Endodermal cell (in vitro differentiated cells): Measurements from ENCODE around the gene PDE8B. TPM values are rescaled to one million over a fixed set of nuclear protein-coding genes. Genes with fewer than 3 reads are reported as not detected.

ENCODE experiments used
- DNase-seq: peaks from one replicate; pipeline ENCODE4 v3.0.0-alpha.2; 2017
- H3K27ac ChIP-seq: 2 replicates; pipeline ENCODE4 v1.5.1; 2013; ENCODE audit warnings: mild to moderate bottlenecking, low read depth, low read length, moderate library complexity
- H3K27me3 ChIP-seq: 2 replicates; pipeline ENCODE4 v1.6.1; 2013; ENCODE audit warnings: mild to moderate bottlenecking, low read length, moderate library complexity; ENCODE audit not compliant: insufficient read depth, control insufficient read depth, poor library complexity, severe bottlenecking
- H3K36me3 ChIP-seq: 2 replicates; pipeline ENCODE4 v1.7.0; 2013; ENCODE audit warnings: mild to moderate bottlenecking, low read length, moderate library complexity; ENCODE audit not compliant: control insufficient read depth, insufficient read depth
- H3K4me1 ChIP-seq: one replicate; pipeline ENCODE4 v1.7.0; 2013; ENCODE audit warnings: low read length; ENCODE audit not compliant: control insufficient read depth, insufficient read depth
- H3K4me3 ChIP-seq: 2 replicates; pipeline ENCODE4 v1.5.1; 2013; ENCODE audit warnings: mild to moderate bottlenecking, low read length, moderate library complexity
- H3K9ac ChIP-seq: 2 replicates; pipeline ENCODE4 v1.6.1; 2013; ENCODE audit warnings: mild to moderate bottlenecking, low read length, moderate library complexity; ENCODE audit not compliant: poor library complexity, severe bottlenecking; ENCODE audit errors: extremely low read depth
- H3K9me3 ChIP-seq: 2 replicates; pipeline ENCODE4 v1.6.1; 2013; ENCODE audit warnings: mild to moderate bottlenecking, low read length, moderate library complexity; ENCODE audit not compliant: control insufficient read depth
- H3K27ac Mint-ChIP-seq: 2 replicates; pipeline ENCODE4 v1.8.0; 2020; ENCODE audit warnings: mixed read lengths
- H3K27me3 Mint-ChIP-seq: 2 replicates; pipeline ENCODE4 v1.8.0; 2021; ENCODE audit warnings: mild to moderate bottlenecking, mixed read lengths; ENCODE audit not compliant: insufficient read depth
- H3K36me3 Mint-ChIP-seq: 2 replicates; pipeline ENCODE4 v1.8.0; 2020; ENCODE audit warnings: low read depth, mixed read lengths
- H3K4me1 Mint-ChIP-seq: 2 replicates; pipeline ENCODE4 v1.8.0; 2020; ENCODE audit warnings: mixed read lengths
- H3K4me3 Mint-ChIP-seq: 2 replicates; pipeline ENCODE4 v1.8.0; 2020; ENCODE audit warnings: mild to moderate bottlenecking, moderate library complexity, mixed read lengths
- H3K9me3 Mint-ChIP-seq: 2 replicates; pipeline ENCODE4 v1.8.0; 2020; ENCODE audit warnings: mild to moderate bottlenecking, mixed read lengths
- WGBS, 2 experiments: methylation state at CpG; one replicate each; pipeline versions ENCODE4 v1.1.5 to v1.1.7; 2013; ENCODE audit warnings: missing lambda C conversion rate in 2 of 2, mixed read lengths in 1 of 2; ENCODE audit not compliant: insufficient coverage in 1 of 2, insufficient read length in 1 of 2; 5-methylcytosine and 5-hydroxymethylcytosine counted together
- total RNA-seq, 2 donors: library from RNA; stranded (reverse); fragmentation: NEBNext Ultra II Directional in 1 of 2; extraction: Animal tissue kit (Norgen Biotek cat#: 25700) in 1 of 2; gene quantifications; 2 replicates in 1 of 2; 3 replicates in 1 of 2; pipeline ENCODE4 v1.2.1, GENCODE V29; 2021
- TF ChIP-seq, protein P1 (sequence below): fragments of 200-600 bp; sonication (generic); conservative IDR thresholded peaks from 2 replicates; pipeline ENCODE4 v1.5.0; 2021; ENCODE audit warnings: antibody characterized with exemption, mild to moderate bottlenecking

The PDE8B gene
- total RNA-seq, 2 donors from 2014 or later, result 0.20 to 0.51 TPM

- WGBS, 2 experiments, result 87 to 92% methylated on average over 2 to 4 of the region's 4 CpGs
- H3K9me3 Mint-ChIP-seq, result no peaks in the 10 kb centered on the region
- no peak for DNase-seq
- TF ChIP-seq, protein P1, sequence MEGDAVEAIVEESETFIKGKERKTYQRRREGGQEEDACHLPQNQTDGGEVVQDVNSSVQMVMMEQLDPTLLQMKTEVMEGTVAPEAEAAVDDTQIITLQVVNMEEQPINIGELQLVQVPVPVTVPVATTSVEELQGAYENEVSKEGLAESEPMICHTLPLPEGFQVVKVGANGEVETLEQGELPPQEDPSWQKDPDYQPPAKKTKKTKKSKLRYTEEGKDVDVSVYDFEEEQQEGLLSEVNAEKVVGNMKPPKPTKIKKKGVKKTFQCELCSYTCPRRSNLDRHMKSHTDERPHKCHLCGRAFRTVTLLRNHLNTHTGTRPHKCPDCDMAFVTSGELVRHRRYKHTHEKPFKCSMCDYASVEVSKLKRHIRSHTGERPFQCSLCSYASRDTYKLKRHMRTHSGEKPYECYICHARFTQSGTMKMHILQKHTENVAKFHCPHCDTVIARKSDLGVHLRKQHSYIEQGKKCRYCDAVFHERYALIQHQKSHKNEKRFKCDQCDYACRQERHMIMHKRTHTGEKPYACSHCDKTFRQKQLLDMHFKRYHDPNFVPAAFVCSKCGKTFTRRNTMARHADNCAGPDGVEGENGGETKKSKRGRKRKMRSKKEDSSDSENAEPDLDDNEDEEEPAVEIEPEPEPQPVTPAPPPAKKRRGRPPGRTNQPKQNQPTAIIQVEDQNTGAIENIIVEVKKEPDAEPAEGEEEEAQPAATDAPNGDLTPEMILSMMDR, result no peak
- Histone ChIP-seq H3K4me1 (peaks cover 4% of the 10 kb centered on the region), H3K4me3 (no peak overlapping the region), H3K27ac (no peak overlapping the region), H3K9me3 (no peaks in the 10 kb centered on the region), H3K27me3 (peaks cover 8% of the 10 kb centered on the region), H3K9ac (no peak overlapping the region), H3K36me3 (no peaks in the 10 kb centered on the region)
- H3K4me3 Mint-ChIP-seq, result no peak overlapping the region
- no peak overlapping the region for H3K27ac Mint-ChIP-seq
- peaks cover 7% of the 10 kb centered on the region for H3K4me1 Mint-ChIP-seq
- no peaks in the 10 kb centered on the region for H3K36me3 Mint-ChIP-seq
- H3K27me3 Mint-ChIP-seq, result peaks cover 24% of the 10 kb centered on the region
Measured at GRCh38 chr5:77250021-77250420, 39.5 kb downstream of the PDE8B start.

DNA sequence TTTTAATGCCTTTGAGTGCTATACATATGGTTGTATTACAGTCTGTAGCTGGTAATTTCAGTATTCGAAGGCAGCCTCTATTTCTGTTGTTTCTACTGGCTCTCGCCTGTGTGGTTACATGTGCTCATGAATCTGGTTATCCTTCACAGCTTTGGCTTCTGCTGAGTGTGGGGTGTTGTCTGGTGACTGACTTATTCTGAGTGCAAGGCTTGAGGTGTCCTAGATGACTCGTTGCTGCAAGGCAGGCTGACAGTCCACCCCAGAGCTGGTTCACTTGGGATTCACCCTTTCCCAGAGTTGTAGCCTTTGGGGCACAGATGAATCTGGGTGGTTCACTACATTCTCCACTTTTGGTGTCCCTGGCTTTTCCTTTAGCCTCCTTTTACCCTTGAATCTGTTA is 41.4 kb downstream of the PDE8B start:
- 83 to 85% methylated on average over 2 to 3 of the region's 3 CpGs for WGBS, 2 experiments
- no peak overlapping the region for H3K27ac ChIP-seq
- H3K4me3 ChIP-seq, result no peak overlapping the region
- H3K4me1 Mint-ChIP-seq, result peaks cover 7% of the 10 kb centered on the region
- no peaks in the 10 kb centered on the region for H3K9me3 ChIP-seq
- TF ChIP-seq, protein P1, result no peak
- no peaks in the 10 kb centered on the region for H3K9me3 Mint-ChIP-seq
- no peaks in the 10 kb centered on the region for H3K36me3 ChIP-seq
- no peak overlapping the region for H3K4me3 Mint-ChIP-seq
- no peaks in the 10 kb centered on the region for H3K36me3 Mint-ChIP-seq
- no peak overlapping the region for H3K27ac Mint-ChIP-seq
- H3K27me3 ChIP-seq, result peaks cover 8% of the 10 kb centered on the region
- H3K4me1 ChIP-seq, result peaks cover 4% of the 10 kb centered on the region
- no peak overlapping the region for H3K9ac ChIP-seq
- no peak for DNase-seq
- peaks cover 26% of the 10 kb centered on the region for H3K27me3 Mint-ChIP-seq

DNA sequence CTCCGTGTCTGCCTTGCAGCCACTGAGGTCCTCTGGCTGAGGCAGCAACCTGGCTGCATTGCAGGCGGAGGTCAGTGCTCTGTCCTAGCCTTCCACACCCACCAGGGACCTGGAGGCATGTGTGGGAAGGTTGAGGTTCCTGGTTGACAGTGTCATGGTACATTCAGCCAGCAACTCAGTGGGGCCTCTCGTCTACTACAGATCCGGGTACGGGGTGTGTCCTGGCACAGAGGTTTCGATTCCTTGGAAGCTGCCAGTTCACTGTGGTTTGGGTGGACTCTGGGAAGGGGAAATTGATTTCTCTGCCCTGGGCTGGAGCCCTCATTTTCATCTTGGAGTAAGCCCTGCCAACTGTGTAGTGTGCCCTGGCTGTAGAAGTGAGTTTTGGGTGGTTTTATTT is 45.1 kb downstream of the PDE8B start:
- Histone ChIP-seq H3K4me1 (no peaks in the 10 kb centered on the region), H3K27ac (no peak overlapping the region), H3K9ac (no peak overlapping the region), H3K9me3 (no peaks in the 10 kb centered on the region), H3K36me3 (no peaks in the 10 kb centered on the region), H3K27me3 (peaks cover 4% of the 10 kb centered on the region), H3K4me3 (no peak overlapping the region)
- Mint-ChIP-seq H3K4me1 (no peaks in the 10 kb centered on the region), H3K27me3 (peaks cover 19% of the 10 kb centered on the region), H3K4me3 (no peak overlapping the region), H3K36me3 (no peaks in the 10 kb centered on the region), H3K9me3 (no peaks in the 10 kb centered on the region), H3K27ac (no peak overlapping the region)
- TF ChIP-seq, protein P1, result no peak
- 91% methylated on average over 6 of the region's 6 CpGs; no CpG with 5 or more reads in 1 of the 2 experiments for WGBS, 2 experiments
- DNase-seq, result no peak
